H9 (cell line): ENCODE results near the gene ALDOA. TPM values are rescaled to one million over a fixed set of nuclear protein-coding genes. Genes with fewer than 3 reads are reported as not detected.

Experiments
- DNase-seq: peaks from one replicate; pipeline ENCODE4 v3.0.0-alpha.2; 2017
- H2AFZ ChIP-seq: one replicate; pipeline ENCODE4 v1.6.1; 2013; ENCODE audit warnings: mild to moderate bottlenecking, low read length, control low read depth, moderate library complexity
- H2AK5ac ChIP-seq: 2 replicates; pipeline ENCODE4 v1.6.1; 2013; ENCODE audit warnings: low read length, control low read depth, mixed read lengths; ENCODE audit not compliant: insufficient read length
- H2BK120ac ChIP-seq: one replicate; pipeline ENCODE4 v1.6.1; 2013; ENCODE audit warnings: low read depth, mild to moderate bottlenecking, low read length, control low read depth, inconsistent platforms; ENCODE audit not compliant: poor library complexity, severe bottlenecking
- H2BK12ac ChIP-seq: 2 replicates; pipeline ENCODE4 v1.6.1; 2013; ENCODE audit warnings: low read length, control low read depth, mixed read lengths, low read depth; ENCODE audit not compliant: insufficient read length
- H2BK15ac ChIP-seq: 2 replicates; pipeline ENCODE4 v1.6.1; 2013; ENCODE audit warnings: low read depth, low read length, control low read depth
- H2BK20ac ChIP-seq: one replicate; pipeline ENCODE4 v1.6.1; 2013; ENCODE audit warnings: low read depth, mild to moderate bottlenecking, low read length, control low read depth, inconsistent platforms; ENCODE audit not compliant: poor library complexity, severe bottlenecking
- H2BK5ac ChIP-seq: 2 replicates; pipeline ENCODE4 v1.6.1; 2013; ENCODE audit warnings: low read length, control low read depth, mixed read lengths; ENCODE audit not compliant: insufficient read length
- H3K14ac ChIP-seq: 2 replicates; pipeline ENCODE4 v1.6.1; 2013; ENCODE audit warnings: low read length, control low read depth; ENCODE audit not compliant: insufficient read depth
- H3K18ac ChIP-seq: 2 replicates; pipeline ENCODE4 v1.6.1; 2013; ENCODE audit warnings: low read depth, mild to moderate bottlenecking, mixed read lengths, low read length, control low read depth; ENCODE audit not compliant: insufficient read length
- H3K23ac ChIP-seq: 2 replicates; pipeline ENCODE4 v1.6.1; 2013; ENCODE audit warnings: low read length, control low read depth, mixed read lengths, low read depth; ENCODE audit not compliant: insufficient read length
- H3K23me2 ChIP-seq: 2 replicates; pipeline ENCODE4 v1.6.1; 2013; ENCODE audit warnings: low read depth, mild to moderate bottlenecking, mixed read lengths, low read length, control low read depth; ENCODE audit not compliant: insufficient read length, poor library complexity, severe bottlenecking
- H3K27ac ChIP-seq: 2 replicates; pipeline ENCODE4 v1.5.1; 2013; ENCODE audit warnings: low read length, control low read depth, mixed read lengths, low read depth; ENCODE audit not compliant: insufficient read length
- H3K27me3 ChIP-seq: 2 replicates; pipeline ENCODE4 v1.6.1; 2013; ENCODE audit warnings: low read length, control low read depth, inconsistent platforms; ENCODE audit not compliant: insufficient read depth
- H3K4ac ChIP-seq: 2 replicates; pipeline ENCODE4 v1.6.1; 2013; ENCODE audit warnings: low read depth, mild to moderate bottlenecking, control low read depth, inconsistent platforms, low read length, moderate library complexity
- H3K4me1 ChIP-seq: 2 replicates; pipeline ENCODE4 v1.6.1; 2013; ENCODE audit warnings: low read length, control low read depth, inconsistent platforms; ENCODE audit not compliant: insufficient read depth
- H3K4me2 ChIP-seq: 2 replicates; pipeline ENCODE4 v1.6.1; 2013; ENCODE audit warnings: low read length, control low read depth, mixed read lengths; ENCODE audit not compliant: insufficient read length, insufficient read depth
- H3K56ac ChIP-seq: 2 replicates; pipeline ENCODE4 v1.6.1; 2013; ENCODE audit warnings: low read depth, mild to moderate bottlenecking, mixed read lengths, low read length, control low read depth; ENCODE audit not compliant: insufficient read length
- H3K79me1 ChIP-seq: 2 replicates; pipeline ENCODE4 v1.6.1; 2013; ENCODE audit warnings: low read depth, mild to moderate bottlenecking, moderate library complexity, low read length, control low read depth, inconsistent platforms; ENCODE audit not compliant: insufficient read depth, poor library complexity, severe bottlenecking
- H3K79me2 ChIP-seq: 2 replicates; pipeline ENCODE4 v1.6.1; 2013; ENCODE audit warnings: low read length, control low read depth, inconsistent platforms; ENCODE audit not compliant: insufficient read depth
- H3K9ac ChIP-seq: 2 replicates; pipeline ENCODE4 v1.6.1; 2013; ENCODE audit warnings: low read length, control low read depth, mixed read lengths; ENCODE audit not compliant: insufficient read length; ENCODE audit errors: extremely low read depth
- H3K9me3 ChIP-seq: one replicate; pipeline ENCODE4 v1.6.1; 2013; ENCODE audit warnings: low read depth, low read length, inconsistent platforms; ENCODE audit not compliant: control insufficient read depth
- H3T11ph ChIP-seq: one replicate; pipeline ENCODE4 v1.6.1; 2013; ENCODE audit warnings: mild to moderate bottlenecking, low read length, control low read depth, inconsistent platforms
- H4K20me1 ChIP-seq: one replicate; pipeline ENCODE4 v1.6.1; 2013; ENCODE audit not compliant: control insufficient read depth, insufficient read length, insufficient read depth
- H4K5ac ChIP-seq: 2 replicates; pipeline ENCODE4 v1.6.1; 2013; ENCODE audit warnings: low read depth, mild to moderate bottlenecking, mixed read lengths, low read length, control low read depth; ENCODE audit not compliant: insufficient read length
- H4K8ac ChIP-seq: replicated peaks from 2 replicates; pipeline ENCODE4 v1.6.1; 2013; ENCODE audit warnings: low read length, control low read depth, mixed read lengths, low read depth; ENCODE audit not compliant: insufficient read length
- H4K91ac ChIP-seq: 2 replicates; pipeline ENCODE4 v1.6.1; 2013; ENCODE audit warnings: low read depth, mild to moderate bottlenecking, moderate library complexity, mixed read lengths, low read length, control low read depth; ENCODE audit not compliant: insufficient read length
- H3K27ac Mint-ChIP-seq, 3 experiments: 2 replicates in 2 of 3; 3 replicates in 1 of 3; pipeline ENCODE4 v1.8.0; 2020 to 2021; ENCODE audit warnings: mixed read lengths in 3 of 3, mild to moderate bottlenecking in 1 of 3, moderate library complexity in 1 of 3
- H3K27me3 Mint-ChIP-seq: 2 replicates; pipeline ENCODE4 v1.8.0; 2021; ENCODE audit warnings: low read depth, mild to moderate bottlenecking, moderate library complexity, mixed read lengths
- H3K36me3 Mint-ChIP-seq, 3 experiments: 2 replicates in 2 of 3; 3 replicates in 1 of 3; pipeline ENCODE4 v1.8.0; 2020 to 2021; ENCODE audit warnings: low read depth in 3 of 3, mixed read lengths in 3 of 3; ENCODE audit not compliant: insufficient read depth in 1 of 3
- H3K4me1 Mint-ChIP-seq, 2 experiments: 2 replicates each; pipeline ENCODE4 v1.8.0; 2020; ENCODE audit warnings: mixed read lengths in 2 of 2
- H3K4me3 Mint-ChIP-seq, 2 experiments: 2 replicates in 1 of 2; 3 replicates in 1 of 2; pipeline ENCODE4 v1.8.0; 2020 to 2021; ENCODE audit warnings: mild to moderate bottlenecking in 2 of 2, mixed read lengths in 2 of 2, moderate library complexity in 1 of 2
- H3K9me3 Mint-ChIP-seq, 2 experiments: 2 replicates in 1 of 2; 3 replicates in 1 of 2; pipeline ENCODE4 v1.8.0; 2020; ENCODE audit warnings: mild to moderate bottlenecking in 2 of 2, mixed read lengths in 2 of 2, moderate library complexity in 1 of 2
- WGBS: extraction: QIAGEN DNeasy Blood & Tissue Kit; methylation state at CpG from one replicate; pipeline ENCODE4 v1.1.7; 2013; ENCODE audit warnings: missing lambda C conversion rate, low lambda C conversion rate, mixed read lengths; ENCODE audit not compliant: insufficient read length; ENCODE audit errors: extremely low coverage; 5-methylcytosine and 5-hydroxymethylcytosine counted together
- total RNA-seq: library from RNA; stranded (reverse); gene quantifications from 2 replicates; pipeline ENCODE4 v1.2.1, GENCODE V29; 2021
- TF ChIP-seq, protein P1 (sequence below): fragments of 200-600 bp; sonication (generic); conservative IDR thresholded peaks from 3 replicates; pipeline ENCODE4 v1.8.0; 2021; ENCODE audit warnings: antibody characterized with exemption, mild to moderate bottlenecking

The ALDOA gene
- total RNA-seq, 1 experiment from 2014 or later, result 1,356 TPM

DNA sequence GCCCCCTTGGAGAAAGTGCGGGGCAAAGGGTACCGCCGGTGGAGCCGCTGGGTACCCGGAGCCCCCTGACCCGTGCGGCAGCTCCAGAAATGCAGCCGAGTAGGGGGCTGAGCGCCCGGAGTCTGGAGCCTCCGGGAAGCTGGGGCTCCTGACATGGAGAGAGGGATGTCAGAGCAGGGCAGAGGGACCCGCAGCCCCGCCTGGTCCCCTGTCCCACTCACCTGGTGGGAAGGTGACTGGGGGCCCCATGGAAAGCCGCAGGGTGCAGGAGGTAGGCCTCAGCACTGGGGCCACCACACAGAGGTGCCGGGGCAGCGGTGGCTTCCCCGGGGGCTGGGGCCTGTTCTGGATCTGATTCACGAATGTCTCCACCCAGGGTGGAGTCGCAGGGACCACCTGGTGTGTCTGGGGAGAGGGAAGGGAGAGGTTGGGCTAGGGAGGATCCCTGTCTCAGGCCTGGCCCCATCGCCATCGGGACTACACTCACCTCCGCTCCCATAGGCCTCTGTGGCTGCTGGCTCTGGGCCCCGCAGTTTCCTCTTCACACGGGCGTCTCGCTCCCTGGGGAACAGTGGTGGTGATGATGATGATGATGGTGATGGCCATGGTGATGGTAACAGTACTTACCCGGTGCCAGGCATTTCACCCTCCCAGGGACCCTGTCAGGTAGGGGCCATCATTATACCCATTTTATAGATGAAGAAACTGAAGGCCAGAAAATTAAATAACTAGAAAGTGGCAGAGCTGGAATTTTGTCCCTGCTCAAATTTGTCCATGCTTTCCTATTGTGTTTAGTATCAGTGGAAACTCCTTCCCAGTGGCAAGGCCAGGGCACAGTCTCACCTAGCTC is 21.0 kb downstream of the ALDOA start:
- H2BK5ac ChIP-seq, result no peak overlapping the region
- no peaks in the 10 kb centered on the region for H3K9me3 ChIP-seq
- H3K27ac ChIP-seq, result no peak overlapping the region
- H3K56ac ChIP-seq, result no peak overlapping the region
- WGBS, result no CpG with 5 or more reads among the region's 27 CpGs
- H3K36me3 Mint-ChIP-seq, result peaks cover 23 to 45% (median 45%) of the 10 kb centered on the region in 3 experiments
- no peak overlapping the region for H3K4me2 ChIP-seq
- no peak overlapping the region for H3T11ph ChIP-seq
- no peaks in the 10 kb centered on the region; a peak in 1 of 5 replicates for H3K9me3 Mint-ChIP-seq
- no peaks in the 10 kb centered on the region for H4K20me1 ChIP-seq
- H4K8ac ChIP-seq, result no peak overlapping the region
- H3K9ac ChIP-seq, result no peak overlapping the region
- H3K14ac ChIP-seq, result no peak overlapping the region
- H3K4me1 ChIP-seq, result no peaks in the 10 kb centered on the region
- H2AFZ ChIP-seq, result no peak overlapping the region
- H3K27ac Mint-ChIP-seq, result no peak overlapping the region; a peak in 1 of 7 replicates
- H3K23ac ChIP-seq, result no peak overlapping the region
- no peak overlapping the region for H4K91ac ChIP-seq
- no peak overlapping the region for H3K4me3 Mint-ChIP-seq
- no peak overlapping the region for H2BK20ac ChIP-seq
- peaks cover 4 to 7% of the 10 kb centered on the region in 2 experiments; a peak in 1 of 4 replicates for H3K4me1 Mint-ChIP-seq
- peaks cover 4% of the 10 kb centered on the region for H3K23me2 ChIP-seq
- no peak overlapping the region for H2BK12ac ChIP-seq
- H3K27me3 Mint-ChIP-seq, result peaks cover 4% of the 10 kb centered on the region; the same call in 1 of the 2 replicates
- H2BK120ac ChIP-seq, result no peak overlapping the region
- H2AK5ac ChIP-seq, result no peak overlapping the region
- TF ChIP-seq, protein P1, sequence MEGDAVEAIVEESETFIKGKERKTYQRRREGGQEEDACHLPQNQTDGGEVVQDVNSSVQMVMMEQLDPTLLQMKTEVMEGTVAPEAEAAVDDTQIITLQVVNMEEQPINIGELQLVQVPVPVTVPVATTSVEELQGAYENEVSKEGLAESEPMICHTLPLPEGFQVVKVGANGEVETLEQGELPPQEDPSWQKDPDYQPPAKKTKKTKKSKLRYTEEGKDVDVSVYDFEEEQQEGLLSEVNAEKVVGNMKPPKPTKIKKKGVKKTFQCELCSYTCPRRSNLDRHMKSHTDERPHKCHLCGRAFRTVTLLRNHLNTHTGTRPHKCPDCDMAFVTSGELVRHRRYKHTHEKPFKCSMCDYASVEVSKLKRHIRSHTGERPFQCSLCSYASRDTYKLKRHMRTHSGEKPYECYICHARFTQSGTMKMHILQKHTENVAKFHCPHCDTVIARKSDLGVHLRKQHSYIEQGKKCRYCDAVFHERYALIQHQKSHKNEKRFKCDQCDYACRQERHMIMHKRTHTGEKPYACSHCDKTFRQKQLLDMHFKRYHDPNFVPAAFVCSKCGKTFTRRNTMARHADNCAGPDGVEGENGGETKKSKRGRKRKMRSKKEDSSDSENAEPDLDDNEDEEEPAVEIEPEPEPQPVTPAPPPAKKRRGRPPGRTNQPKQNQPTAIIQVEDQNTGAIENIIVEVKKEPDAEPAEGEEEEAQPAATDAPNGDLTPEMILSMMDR, result no peak
- DNase-seq, result no peak
- H3K79me1 ChIP-seq, result no peaks in the 10 kb centered on the region
- no peaks in the 10 kb centered on the region for H3K27me3 ChIP-seq
- H3K18ac ChIP-seq, result no peak overlapping the region
- H3K4ac ChIP-seq, result no peak overlapping the region
- no peak overlapping the region for H2BK15ac ChIP-seq
- H3K79me2 ChIP-seq, result no peaks in the 10 kb centered on the region
- no peak overlapping the region for H4K5ac ChIP-seq
